ENCODE data around the gene ARPP21. TPM values are rescaled to one million over a fixed set of nuclear protein-coding genes. Genes with fewer than 3 reads are reported as not detected.

The ARPP21 gene
- polyA plus RNA-seq, 1 donor (not counting 4 experiments of a cell fraction or from before 2014, with no cell fraction given), result not detected

GRCh38 chr3:35597490-35597889, 41.8 kb upstream of the ARPP21 start:
- Histone ChIP-seq H3K9me3 (ENCODE audit: control insufficient read depth, low read depth, low read length) (no peaks in the 10 kb centered on the region), H3K79me2 (ENCODE audit: control insufficient read depth, insufficient read depth, low read length) (no peaks in the 10 kb centered on the region), H3K9ac (ENCODE audit: control insufficient read depth, extremely low read depth, insufficient read depth, low read length) (no peak overlapping the region), H3K4me2 (ENCODE audit: control insufficient read depth, extremely low read depth, insufficient read depth, low read depth, low read length) (no peak overlapping the region), H3K36me3 (ENCODE audit: control insufficient read depth in 2 of 2, extremely low read depth in 1 of 2, insufficient read depth in 2 of 2, low read length in 2 of 2) (no peaks in the 10 kb centered on the region), H4K20me1 (ENCODE audit: control insufficient read depth, extremely low read depth, insufficient read depth, low read length) (no peaks in the 10 kb centered on the region), H3K27ac (ENCODE audit: control insufficient read depth, insufficient read depth, low read length) (no peak overlapping the region), H3K4me1 (ENCODE audit: control insufficient read depth, extremely low read depth, insufficient read depth, low read length) (no peaks in the 10 kb centered on the region), H3K4me3 (ENCODE audit: control insufficient read depth in 2 of 3, extremely low read depth in 1 of 3, insufficient read depth in 2 of 3, low read depth in 1 of 3, low read length in 3 of 3) (no peak overlapping the region), H3K27me3 (ENCODE audit: control insufficient read depth, extremely low read depth, insufficient read depth, low read length) (no peaks in the 10 kb centered on the region), H2AFZ (ENCODE audit: control insufficient read depth, low read length) (no peak overlapping the region), H3K9me1 (ENCODE audit: control insufficient read depth, extremely low read depth, insufficient read depth, low read length) (no peaks in the 10 kb centered on the region)
- no peak for TF ChIP-seq CTCF (optimal IDR thresholded peaks at IDR 0.05 in 1 of 3, IDR thresholded peaks at IDR 0.05 in 1 of 3, conservative IDR thresholded peaks at IDR 0.05 in 1 of 3; ENCODE audit: extremely low read depth in 1 of 3, insufficient read depth in 2 of 3, low read length in 3 of 3)
- TF ChIP-seq EZH2 (IDR thresholded peaks at IDR 0.05; ENCODE audit: low read length), result no peak
- DNase-seq (ENCODE audit: low read depth, low spot score), result no peak
- dilution Hi-C loops (cut with MboI; ENCODE audit: extremely low pct_ligation_motif_present, low sequenced_read_pairs), result no loop called here
- FAIRE-seq, result no peak

- no peaks in the 10 kb centered on the region for H3K27me3 ChIP-seq (ENCODE audit: control insufficient read depth, extremely low read depth, insufficient read depth, low read length)
- DNase-seq (ENCODE audit: low read depth, low spot score) (no peak), FAIRE-seq (no peak)
- H2AFZ ChIP-seq (ENCODE audit: control insufficient read depth, low read length), result no peak overlapping the region
- no peaks in the 10 kb centered on the region for H3K36me3 ChIP-seq (ENCODE audit: control insufficient read depth in 2 of 2, extremely low read depth in 1 of 2, insufficient read depth in 2 of 2, low read length in 2 of 2)
- dilution Hi-C loops (cut with MboI; ENCODE audit: extremely low pct_ligation_motif_present, low sequenced_read_pairs), result no loop called here
- no peak overlapping the region for H3K4me2 ChIP-seq (ENCODE audit: control insufficient read depth, extremely low read depth, insufficient read depth, low read depth, low read length)
- no peak overlapping the region for H3K9ac ChIP-seq (ENCODE audit: control insufficient read depth, extremely low read depth, insufficient read depth, low read length)
- no peaks in the 10 kb centered on the region for H3K9me3 ChIP-seq (ENCODE audit: control insufficient read depth, low read depth, low read length)
- H3K9me1 ChIP-seq (ENCODE audit: control insufficient read depth, extremely low read depth, insufficient read depth, low read length), result no peaks in the 10 kb centered on the region
- no peak for TF ChIP-seq EZH2 (IDR thresholded peaks at IDR 0.05; ENCODE audit: low read length)
- no peak for TF ChIP-seq CTCF (optimal IDR thresholded peaks at IDR 0.05 in 1 of 3, IDR thresholded peaks at IDR 0.05 in 1 of 3, conservative IDR thresholded peaks at IDR 0.05 in 1 of 3; ENCODE audit: extremely low read depth in 1 of 3, insufficient read depth in 2 of 3, low read length in 3 of 3)
- no peak overlapping the region for H3K4me3 ChIP-seq (ENCODE audit: control insufficient read depth in 2 of 3, extremely low read depth in 1 of 3, insufficient read depth in 2 of 3, low read depth in 1 of 3, low read length in 3 of 3)
- H3K4me1 ChIP-seq (ENCODE audit: control insufficient read depth, extremely low read depth, insufficient read depth, low read length), result no peaks in the 10 kb centered on the region
- H3K27ac ChIP-seq (ENCODE audit: control insufficient read depth, insufficient read depth, low read length), result no peak overlapping the region
- H4K20me1 ChIP-seq (ENCODE audit: control insufficient read depth, extremely low read depth, insufficient read depth, low read length), result no peaks in the 10 kb centered on the region
- no peaks in the 10 kb centered on the region for H3K79me2 ChIP-seq (ENCODE audit: control insufficient read depth, insufficient read depth, low read length)
Measured at GRCh38 chr3:35598804-35599203, 40.5 kb upstream of the ARPP21 start.
